ENCODE measurements around the gene MCC.

MCC gene

DNA sequence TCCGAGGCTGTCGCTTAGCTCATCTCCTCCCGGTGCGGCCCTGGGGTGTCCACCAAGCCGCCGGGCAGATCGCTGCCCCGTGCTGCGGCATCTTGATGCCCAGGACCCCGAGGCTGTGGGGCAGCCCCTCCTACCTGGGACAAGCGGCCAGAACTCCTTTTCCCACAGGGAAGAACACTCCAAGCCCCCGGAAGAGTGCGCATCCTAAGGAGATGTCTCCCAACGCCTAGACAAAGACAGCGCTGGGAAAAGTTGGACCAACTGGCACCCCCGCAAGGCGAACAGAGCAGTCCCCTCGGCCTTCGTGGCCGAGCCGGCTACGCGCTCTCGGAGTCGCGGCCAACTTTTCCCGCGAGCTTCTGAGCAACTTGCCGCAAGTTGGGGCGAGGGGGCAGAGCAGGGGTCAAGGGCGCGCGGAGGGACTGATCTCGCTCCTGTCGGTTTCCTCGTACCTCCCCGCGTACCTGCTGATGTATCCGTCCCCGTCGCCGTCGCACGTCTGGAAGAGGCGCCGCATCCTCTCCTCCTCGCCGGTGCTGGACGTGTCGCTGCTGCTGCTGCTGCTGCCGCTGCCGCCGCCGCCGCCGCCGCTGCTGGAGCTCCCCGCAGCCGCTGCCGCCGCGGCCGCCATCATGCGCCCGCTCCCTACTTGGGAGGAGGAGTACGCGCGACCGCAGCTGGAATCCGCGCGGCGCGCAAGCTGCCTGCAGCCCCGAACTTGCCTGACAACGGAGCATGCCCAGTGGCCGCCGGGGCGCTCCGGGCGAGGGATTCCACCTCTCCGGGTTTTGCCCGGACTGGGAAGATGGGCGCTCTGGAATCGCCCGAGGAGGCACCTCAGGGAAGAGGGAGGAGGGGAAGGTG is at the start of gene MCC:
Gene MCC (minus strand): TSS at position 673 of the 864 bp plus-strand sequence.
- peak within 1 kb of the TSS; percentile 65 for H3K4me3 ChIP-seq (ENCODE audit: low read depth, low read length)

DNA sequence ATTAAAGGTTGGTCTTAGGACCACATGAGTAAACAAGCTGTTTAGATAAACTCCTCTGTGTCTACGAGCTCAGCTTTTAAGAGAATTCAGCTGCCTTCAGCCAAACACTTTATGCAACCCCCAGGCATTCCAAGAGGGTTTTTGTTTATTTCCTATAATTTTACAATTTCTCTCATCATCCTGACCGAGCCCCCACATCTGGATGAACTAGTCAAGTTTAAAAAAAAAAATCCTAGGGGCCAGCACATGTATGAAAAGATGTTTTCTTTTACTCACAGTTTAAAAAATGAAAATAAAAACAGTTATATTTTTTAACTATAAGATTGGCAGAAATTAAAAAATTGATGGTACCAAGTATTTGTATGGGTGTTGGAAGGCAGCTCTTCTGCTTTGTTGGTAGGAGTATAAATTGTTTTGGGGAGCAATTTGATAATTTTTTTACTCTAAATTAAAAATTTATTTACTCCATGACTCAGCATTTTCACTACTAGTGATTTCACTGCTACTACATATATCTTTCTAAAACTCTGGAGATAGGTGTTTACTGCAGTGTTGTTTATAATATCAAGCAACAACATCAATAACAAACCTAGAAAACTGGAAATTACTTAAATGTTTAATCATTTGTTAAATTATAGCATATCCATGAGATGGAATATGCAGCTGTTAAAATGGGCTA is 43.4 kb upstream of the MCC start:
- H3K4me3 ChIP-seq (ENCODE audit: low read depth, low read length), result no peak overlapping the region
- H3K27ac ChIP-seq, result no peak overlapping the region
- H3K36me3 ChIP-seq, result peaks cover 29% of the 10 kb centered on the region
- H3K27me3 ChIP-seq (ENCODE audit: insufficient read depth, low read depth, severe bottlenecking), result no peaks in the 10 kb centered on the region
- no peaks in the 10 kb centered on the region for H3K9me3 ChIP-seq (ENCODE audit: severe bottlenecking)
- TF ChIP-seq, protein P1, sequence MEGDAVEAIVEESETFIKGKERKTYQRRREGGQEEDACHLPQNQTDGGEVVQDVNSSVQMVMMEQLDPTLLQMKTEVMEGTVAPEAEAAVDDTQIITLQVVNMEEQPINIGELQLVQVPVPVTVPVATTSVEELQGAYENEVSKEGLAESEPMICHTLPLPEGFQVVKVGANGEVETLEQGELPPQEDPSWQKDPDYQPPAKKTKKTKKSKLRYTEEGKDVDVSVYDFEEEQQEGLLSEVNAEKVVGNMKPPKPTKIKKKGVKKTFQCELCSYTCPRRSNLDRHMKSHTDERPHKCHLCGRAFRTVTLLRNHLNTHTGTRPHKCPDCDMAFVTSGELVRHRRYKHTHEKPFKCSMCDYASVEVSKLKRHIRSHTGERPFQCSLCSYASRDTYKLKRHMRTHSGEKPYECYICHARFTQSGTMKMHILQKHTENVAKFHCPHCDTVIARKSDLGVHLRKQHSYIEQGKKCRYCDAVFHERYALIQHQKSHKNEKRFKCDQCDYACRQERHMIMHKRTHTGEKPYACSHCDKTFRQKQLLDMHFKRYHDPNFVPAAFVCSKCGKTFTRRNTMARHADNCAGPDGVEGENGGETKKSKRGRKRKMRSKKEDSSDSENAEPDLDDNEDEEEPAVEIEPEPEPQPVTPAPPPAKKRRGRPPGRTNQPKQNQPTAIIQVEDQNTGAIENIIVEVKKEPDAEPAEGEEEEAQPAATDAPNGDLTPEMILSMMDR (IDR thresholded peaks at IDR 0.05; ENCODE audit: low read depth, low read length), result no peak
- DNase-seq, result no peak

More for the DNA sequence above, at the start of gene MCC:
- Histone ChIP-seq H3K36me3 (no peaks in the 10 kb centered on the region), H3K27me3 (ENCODE audit: insufficient read depth, low read depth, severe bottlenecking) (no peaks in the 10 kb centered on the region), H3K27ac (peak within 1 kb of the TSS; percentile 66), H3K9me3 (ENCODE audit: severe bottlenecking) (peaks cover 9% of the 10 kb centered on the region)
- peak; percentile 96 for DNase-seq
- TF ChIP-seq, protein P1 (IDR thresholded peaks at IDR 0.05; ENCODE audit: low read depth, low read length), result no peak

DNA sequence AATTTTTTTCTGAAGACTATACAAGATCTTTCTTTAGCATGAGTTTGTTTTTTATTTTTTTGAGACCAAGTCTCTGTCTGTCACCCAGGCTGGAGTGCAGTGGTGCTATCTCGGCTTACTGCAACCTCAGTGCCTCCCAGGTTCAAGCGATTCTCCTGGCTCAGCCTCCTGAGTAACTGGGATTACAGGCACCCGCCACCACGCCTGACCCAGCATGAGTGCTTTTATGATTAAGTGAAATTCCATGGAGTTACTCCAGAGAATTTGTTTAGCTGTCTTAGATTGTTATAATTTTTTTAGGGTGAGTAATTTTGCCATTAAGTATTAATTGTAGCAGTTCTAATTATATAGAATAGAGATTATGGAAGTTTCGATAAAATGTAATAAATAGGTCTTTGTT is 39.5 kb upstream of the MCC start:
- Histone ChIP-seq H3K36me3 (peaks cover 7% of the 10 kb centered on the region), H3K4me3 (ENCODE audit: low read depth, low read length) (no peak overlapping the region), H3K9me3 (ENCODE audit: severe bottlenecking) (no peaks in the 10 kb centered on the region), H3K27ac (no peak overlapping the region), H3K27me3 (ENCODE audit: insufficient read depth, low read depth, severe bottlenecking) (no peaks in the 10 kb centered on the region)
- TF ChIP-seq, protein P1 (IDR thresholded peaks at IDR 0.05; ENCODE audit: low read depth, low read length), result no peak
- DNase-seq, result no peak

DNA sequence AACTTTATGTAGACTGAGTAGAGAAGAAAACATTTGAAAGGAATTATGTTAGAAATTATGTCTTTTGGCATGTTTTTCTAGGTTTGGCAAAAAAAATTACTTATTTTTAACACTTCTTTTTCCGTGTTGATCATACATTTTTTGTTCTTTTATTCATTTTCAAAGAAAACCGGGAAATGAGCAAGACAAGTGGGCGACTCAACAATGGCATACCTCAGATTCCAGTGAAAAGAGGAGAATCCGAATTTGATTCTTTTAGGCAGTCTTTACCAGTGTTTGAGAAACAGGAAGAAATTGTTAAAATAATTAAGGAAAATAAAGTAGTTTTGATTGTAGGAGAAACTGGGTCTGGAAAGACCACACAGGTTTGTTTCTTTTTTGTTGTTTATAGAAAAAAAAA is 38.2 kb upstream of the MCC start:
- Histone ChIP-seq H3K9me3 (ENCODE audit: severe bottlenecking) (no peaks in the 10 kb centered on the region), H3K36me3 (peaks cover 7% of the 10 kb centered on the region), H3K4me3 (ENCODE audit: low read depth, low read length) (no peak overlapping the region), H3K27me3 (ENCODE audit: insufficient read depth, low read depth, severe bottlenecking) (no peaks in the 10 kb centered on the region), H3K27ac (no peak overlapping the region)
- DNase-seq, result no peak
- TF ChIP-seq, protein P1 (IDR thresholded peaks at IDR 0.05; ENCODE audit: low read depth, low read length), result no peak

DNA sequence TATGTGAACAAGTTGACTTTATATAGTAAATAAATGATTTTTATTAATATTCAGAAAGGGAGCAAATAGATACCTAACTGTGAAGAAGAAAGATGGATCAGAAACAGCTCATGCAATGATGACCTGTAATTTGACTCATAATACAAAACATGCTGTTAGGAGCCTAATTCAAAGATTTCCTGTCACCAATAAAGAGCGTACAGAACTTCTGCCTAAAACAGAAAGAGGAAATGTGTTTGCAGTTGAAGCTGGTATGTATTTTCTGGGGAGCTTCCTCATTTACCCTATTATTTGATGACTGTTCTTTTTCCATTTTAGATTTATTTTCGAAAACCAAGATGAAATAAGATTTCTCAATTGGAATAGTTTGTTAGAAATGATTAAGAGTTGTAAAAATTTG is 36.7 kb upstream of the MCC start:
- Histone ChIP-seq H3K27ac (no peak overlapping the region), H3K4me3 (ENCODE audit: low read depth, low read length) (no peak overlapping the region), H3K36me3 (peaks cover 6% of the 10 kb centered on the region), H3K27me3 (ENCODE audit: insufficient read depth, low read depth, severe bottlenecking) (no peaks in the 10 kb centered on the region), H3K9me3 (ENCODE audit: severe bottlenecking) (no peaks in the 10 kb centered on the region)
- DNase-seq, result no peak
- TF ChIP-seq, protein P1 (IDR thresholded peaks at IDR 0.05; ENCODE audit: low read depth, low read length), result no peak
